OCI-LY3 (cell line): ENCODE data around the gene CBR3.

Experiments used
- H2AFZ ChIP-seq: fragments of 200-600, 300-600 bp; shearing (Covaris generic); 2 replicates; pipeline ENCODE4 v1.6.0; 2014; ENCODE audit warnings: antibody characterized with exemption, low read depth, low read length
- H3K27ac ChIP-seq: fragments of 200-600, 300-600 bp; sonication (generic); 2 replicates; pipeline ENCODE4 v1.5.1; 2014; ENCODE audit warnings: mild to moderate bottlenecking, low read length, moderate library complexity, mixed read lengths
- H3K27me3 ChIP-seq: fragments of 200-600, 300-600 bp; sonication (generic); 2 replicates; pipeline ENCODE4 v1.6.1; 2014; ENCODE audit warnings: low read depth, low read length, mixed read lengths
- H3K36me3 ChIP-seq: fragments of 200-600, 300-600 bp; sonication (generic); replicated peaks from 2 replicates; pipeline ENCODE3; 2014; ENCODE audit warnings: low read depth, low read length, mixed read lengths
- H3K4me1 ChIP-seq: fragments of 300-600, 200-600 bp; sonication (generic); 2 replicates; pipeline ENCODE4 v1.6.1; 2014; ENCODE audit warnings: low read length, mixed read lengths
- H3K4me2 ChIP-seq: fragments of 200-600, 300-600 bp; sonication (generic); 2 replicates; pipeline ENCODE4 v1.6.1; 2014; ENCODE audit warnings: low read length, mixed read lengths
- H3K4me3 ChIP-seq: fragments of 300-600, 200-600 bp; sonication (generic); 2 replicates; pipeline ENCODE4 v1.5.1; 2014; ENCODE audit warnings: antibody characterized with exemption, mild to moderate bottlenecking, low read length, moderate library complexity
- H3K79me2 ChIP-seq: fragments of 300-600, 200-600 bp; shearing (Covaris generic); 2 replicates; pipeline ENCODE4 v1.6.1; 2014; ENCODE audit warnings: mild to moderate bottlenecking, low read length, mixed read lengths
- H3K9ac ChIP-seq: fragments of 300-600, 200-600 bp; shearing (Covaris generic); 2 replicates; pipeline ENCODE4 v1.6.0; 2014; ENCODE audit warnings: mild to moderate bottlenecking, low read length, moderate library complexity
- H3K9me3 ChIP-seq: fragments of 200-600, 300-600 bp; shearing (Covaris generic); 2 replicates; pipeline ENCODE4 v1.6.1; 2014; ENCODE audit warnings: low read length, mixed read lengths; ENCODE audit not compliant: insufficient read depth
- H4K20me1 ChIP-seq: fragments of 200-600, 300-600 bp; sonication (generic); 2 replicates; pipeline ENCODE4 v1.6.1; 2016; ENCODE audit warnings: low read length, mixed read lengths; ENCODE audit not compliant: insufficient read depth
- CTCF ChIP-seq: fragments of 200-600, 300-600 bp; sonication (generic); IDR thresholded peaks from 2 replicates; pipeline ENCODE4 v1.5.1; 2014; ENCODE audit warnings: antibody characterized with exemption, low read length, low read depth
- EZH2phosphoT487 ChIP-seq: fragments of 200-600 bp; shearing (Covaris generic); IDR thresholded peaks from 2 replicates; pipeline ENCODE4 v1.6.1; 2018; ENCODE audit warnings: antibody characterized with exemption, mixed run types, low read depth

Gene CBR3

DNA sequence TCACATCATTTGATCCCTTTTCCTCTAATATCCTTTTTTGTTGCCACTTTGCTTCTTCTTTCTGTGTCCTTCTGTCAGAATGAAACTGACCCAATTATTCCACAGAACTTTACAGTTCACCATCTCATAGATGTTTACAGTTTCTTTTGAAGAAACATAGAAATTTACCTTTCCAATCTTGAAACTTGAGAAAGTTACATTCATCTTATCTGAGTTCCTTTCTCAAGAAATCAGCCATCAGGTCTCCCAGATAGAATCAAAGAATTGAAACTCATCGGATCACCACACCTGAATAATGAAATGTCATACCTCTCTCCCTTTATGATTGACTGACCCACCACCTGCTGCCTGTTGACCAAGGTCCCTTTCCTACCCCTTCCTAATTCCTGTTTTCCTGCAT, 41.4 kb upstream of the CBR3 start:
- no peaks in the 10 kb centered on the region for H3K27me3 ChIP-seq
- no peaks in the 10 kb centered on the region for H4K20me1 ChIP-seq
- H3K36me3 ChIP-seq = no peaks in the 10 kb centered on the region
- H3K4me3 ChIP-seq = no peak overlapping the region
- peaks cover 2% of the 10 kb centered on the region for H3K4me1 ChIP-seq
- no peak overlapping the region for H3K27ac ChIP-seq
- H3K4me2 ChIP-seq = no peak overlapping the region
- no peak overlapping the region for H2AFZ ChIP-seq
- H3K79me2 ChIP-seq = no peaks in the 10 kb centered on the region
- no peak overlapping the region for H3K9ac ChIP-seq
- H3K9me3 ChIP-seq = peaks cover 9% of the 10 kb centered on the region; the same call in 1 of the 2 replicates
- TF ChIP-seq CTCF (no peak), EZH2phosphoT487 (no peak)

DNA sequence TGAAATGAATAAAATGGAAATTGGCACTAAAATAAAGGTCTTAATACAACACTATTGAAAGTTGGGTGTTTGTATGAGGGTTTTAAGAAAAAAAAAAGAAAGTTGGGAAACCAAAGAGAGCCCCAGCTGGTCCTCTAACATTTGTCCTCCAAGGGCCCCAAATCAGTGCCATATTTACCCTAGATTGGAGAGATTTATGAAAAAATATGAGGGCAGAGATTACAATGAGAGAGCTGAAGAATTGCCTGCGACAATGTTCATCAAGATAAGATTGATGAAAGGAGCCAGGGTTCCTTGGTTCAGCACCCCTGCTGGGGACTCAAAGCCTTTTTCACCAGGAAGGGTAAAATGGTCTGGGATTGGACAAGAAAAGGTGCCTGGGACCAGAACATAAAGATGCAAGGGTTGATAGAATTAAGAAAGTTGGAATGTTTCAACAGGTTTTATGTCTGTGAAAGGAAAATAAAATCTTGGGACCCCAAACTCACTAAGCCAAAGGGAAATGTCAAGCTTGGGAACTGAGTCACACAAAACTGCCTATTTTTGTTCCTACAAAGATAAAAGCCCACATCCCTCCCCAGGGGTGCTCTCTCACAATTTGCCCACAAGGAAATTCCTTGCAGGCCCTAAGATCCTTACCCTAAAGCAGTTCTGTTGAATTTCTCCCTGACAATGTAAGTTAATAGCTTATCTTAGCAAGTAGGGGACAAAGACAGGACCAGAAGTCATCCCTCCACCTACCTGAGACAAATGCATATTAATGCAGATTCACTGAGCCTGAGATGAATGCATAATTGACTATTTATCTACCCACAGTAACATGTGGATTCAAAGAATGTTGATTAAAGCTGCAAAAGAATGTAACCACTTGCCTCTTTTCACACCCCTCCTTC, 38.2 kb upstream of the CBR3 start:
- Histone ChIP-seq H3K4me3 (no peak overlapping the region), H2AFZ (no peak overlapping the region), H4K20me1 (no peaks in the 10 kb centered on the region), H3K36me3 (no peaks in the 10 kb centered on the region), H3K27ac (no peak overlapping the region), H3K9me3 (peaks cover 9% of the 10 kb centered on the region; the same call in 1 of the 2 replicates), H3K4me1 (peaks cover 2% of the 10 kb centered on the region), H3K4me2 (no peak overlapping the region), H3K27me3 (no peaks in the 10 kb centered on the region), H3K9ac (no peak overlapping the region), H3K79me2 (no peaks in the 10 kb centered on the region)
- TF ChIP-seq CTCF (no peak), EZH2phosphoT487 (no peak)

GRCh38 chr21:36097427-36098181, 37.3 kb upstream of the CBR3 start:
- no peaks in the 10 kb centered on the region for H3K36me3 ChIP-seq
- H3K27ac ChIP-seq = no peak overlapping the region
- no peaks in the 10 kb centered on the region for H4K20me1 ChIP-seq
- no peaks in the 10 kb centered on the region for H3K79me2 ChIP-seq
- peaks cover 2% of the 10 kb centered on the region for H3K4me1 ChIP-seq
- H3K9ac ChIP-seq = no peak overlapping the region
- no peak overlapping the region for H3K4me2 ChIP-seq
- H3K4me3 ChIP-seq = no peak overlapping the region
- TF ChIP-seq EZH2phosphoT487 = no peak
- no peak overlapping the region for H2AFZ ChIP-seq
- H3K9me3 ChIP-seq = peaks cover 9% of the 10 kb centered on the region; the same call in 1 of the 2 replicates
- H3K27me3 ChIP-seq = no peaks in the 10 kb centered on the region

- Histone ChIP-seq H3K36me3 (no peaks in the 10 kb centered on the region), H3K4me2 (no peak overlapping the region), H3K79me2 (no peaks in the 10 kb centered on the region), H3K4me1 (peaks cover 2% of the 10 kb centered on the region), H3K9ac (no peak overlapping the region), H3K9me3 (peaks cover 9% of the 10 kb centered on the region; the same call in 1 of the 2 replicates), H3K27me3 (no peaks in the 10 kb centered on the region), H3K27ac (no peak overlapping the region), H4K20me1 (no peaks in the 10 kb centered on the region), H3K4me3 (no peak overlapping the region), H2AFZ (no peak overlapping the region)
- no peak for TF ChIP-seq CTCF
- no peak for TF ChIP-seq EZH2phosphoT487
Observed at GRCh38 chr21:36098182-36098532, 36.7 kb upstream of the CBR3 start.
